ENCODE results near the gene SLC18A2. TPM values are rescaled to one million over a fixed set of nuclear protein-coding genes. Genes with fewer than 3 reads are reported as not detected.

Gene SLC18A2
- total and polyA plus RNA-seq, 2 experiments from 2014 or later, result 0.91 TPM; not detected in 1

DNA sequence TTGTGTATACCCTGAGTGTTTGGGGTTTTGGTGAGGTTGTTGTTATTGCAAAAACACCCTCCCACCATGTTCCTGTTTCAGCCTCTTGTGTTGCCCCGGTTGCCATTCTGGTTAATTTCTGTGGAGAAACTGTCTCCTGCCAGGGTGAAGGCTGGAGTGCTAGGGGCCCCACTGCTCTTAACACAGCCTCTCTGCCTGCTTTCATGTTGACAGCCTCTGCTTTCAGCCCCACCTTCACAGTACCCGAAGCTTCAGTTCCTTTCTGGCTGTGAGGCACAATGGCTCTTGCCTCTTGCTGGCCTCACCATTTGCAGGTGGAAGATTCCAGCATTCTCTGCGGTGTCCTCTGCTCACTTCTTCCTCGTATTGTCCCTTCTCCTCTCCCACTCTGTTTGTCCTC, 19.2 kb downstream of the SLC18A2 start:
- Histone ChIP-seq H2AFZ (no peak overlapping the region), H3K9me2 (ENCODE audit: insufficient read depth) (no peaks in the 10 kb centered on the region), H3K9ac (no peak overlapping the region), H3K27ac (no peak overlapping the region), H4K20me1 (ENCODE audit: insufficient read depth) (no peaks in the 10 kb centered on the region), H3K9me3 (ENCODE audit: low read depth) (no peaks in the 10 kb centered on the region), H3K27me3 (replicated peaks; ENCODE audit: insufficient read depth) (peaks cover 36% of the 10 kb centered on the region), H3K4me2 (ENCODE audit: unreplicated experiment) (no peak overlapping the region), H3K36me3 (ENCODE audit: low read depth) (no peaks in the 10 kb centered on the region), H3K79me2 (ENCODE audit: insufficient read depth) (no peaks in the 10 kb centered on the region), H3F3A (ENCODE audit: insufficient read depth) (no peaks in the 10 kb centered on the region), H3K4me3 (no peak overlapping the region), H3K4me1 (ENCODE audit: insufficient read depth) (no peaks in the 10 kb centered on the region)
- WGBS, 2 experiments (ENCODE audit: low coverage in 1 of 2, low lambda C conversion rate in 2 of 2, missing lambda C conversion rate in 2 of 2), result 83 to 87% methylated on average over 4 of the region's 4 CpGs
- in situ Hi-C loops (cut with MboI), result no loop called here
- DNase-seq, result no peak
- TF ChIP-seq EZH2phosphoT487 (IDR thresholded peaks at IDR 0.05; ENCODE audit: insufficient read depth, low read depth) (no peak), EZH2 (IDR thresholded peaks at IDR 0.05; ENCODE audit: insufficient read depth, poor library complexity, severe bottlenecking) (no peak)

DNA sequence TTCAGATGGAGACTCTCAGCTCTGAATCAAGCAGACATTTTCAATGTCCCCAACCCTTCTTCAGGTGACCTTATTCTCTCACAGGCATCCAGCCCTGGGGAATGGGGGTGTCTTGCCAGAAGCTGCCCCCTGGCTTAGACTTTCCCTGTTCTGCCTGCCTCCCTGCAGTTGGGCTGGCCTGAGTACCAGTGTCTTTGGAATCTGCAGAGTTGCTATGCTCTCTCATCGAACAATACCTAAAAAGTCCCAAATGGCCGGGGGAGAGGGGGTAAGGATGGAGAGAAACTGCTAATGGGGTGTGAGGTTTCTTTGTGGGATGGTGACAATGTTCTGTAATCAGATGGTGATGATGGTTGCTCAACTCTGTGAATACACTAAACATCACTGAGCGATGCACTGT, 20.6 kb downstream of the SLC18A2 start:
- H2AFZ ChIP-seq, result no peak overlapping the region
- H3K9me3 ChIP-seq (ENCODE audit: low read depth), result no peaks in the 10 kb centered on the region
- peaks cover 36% of the 10 kb centered on the region for H3K27me3 ChIP-seq (replicated peaks; ENCODE audit: insufficient read depth)
- no peaks in the 10 kb centered on the region for H3K4me1 ChIP-seq (ENCODE audit: insufficient read depth)
- H3K36me3 ChIP-seq (ENCODE audit: low read depth), result no peaks in the 10 kb centered on the region
- TF ChIP-seq EZH2 (IDR thresholded peaks at IDR 0.05; ENCODE audit: insufficient read depth, poor library complexity, severe bottlenecking), result no peak
- TF ChIP-seq EZH2phosphoT487 (IDR thresholded peaks at IDR 0.05; ENCODE audit: insufficient read depth, low read depth), result no peak
- H3K9me2 ChIP-seq (ENCODE audit: insufficient read depth), result no peaks in the 10 kb centered on the region
- no peaks in the 10 kb centered on the region for H3F3A ChIP-seq (ENCODE audit: insufficient read depth)
- H3K4me2 ChIP-seq (ENCODE audit: unreplicated experiment), result no peak overlapping the region
- H3K27ac ChIP-seq, result no peak overlapping the region
- in situ Hi-C loops (cut with MboI), result no loop called here
- H3K79me2 ChIP-seq (ENCODE audit: insufficient read depth), result no peaks in the 10 kb centered on the region
- H3K9ac ChIP-seq, result no peak overlapping the region
- no peaks in the 10 kb centered on the region for H4K20me1 ChIP-seq (ENCODE audit: insufficient read depth)
- no peak for DNase-seq
- WGBS, 2 experiments (ENCODE audit: low coverage in 1 of 2, low lambda C conversion rate in 2 of 2, missing lambda C conversion rate in 2 of 2), result 76 to 79% methylated on average over 3 of the region's 3 CpGs
- H3K4me3 ChIP-seq, result no peak overlapping the region

DNA sequence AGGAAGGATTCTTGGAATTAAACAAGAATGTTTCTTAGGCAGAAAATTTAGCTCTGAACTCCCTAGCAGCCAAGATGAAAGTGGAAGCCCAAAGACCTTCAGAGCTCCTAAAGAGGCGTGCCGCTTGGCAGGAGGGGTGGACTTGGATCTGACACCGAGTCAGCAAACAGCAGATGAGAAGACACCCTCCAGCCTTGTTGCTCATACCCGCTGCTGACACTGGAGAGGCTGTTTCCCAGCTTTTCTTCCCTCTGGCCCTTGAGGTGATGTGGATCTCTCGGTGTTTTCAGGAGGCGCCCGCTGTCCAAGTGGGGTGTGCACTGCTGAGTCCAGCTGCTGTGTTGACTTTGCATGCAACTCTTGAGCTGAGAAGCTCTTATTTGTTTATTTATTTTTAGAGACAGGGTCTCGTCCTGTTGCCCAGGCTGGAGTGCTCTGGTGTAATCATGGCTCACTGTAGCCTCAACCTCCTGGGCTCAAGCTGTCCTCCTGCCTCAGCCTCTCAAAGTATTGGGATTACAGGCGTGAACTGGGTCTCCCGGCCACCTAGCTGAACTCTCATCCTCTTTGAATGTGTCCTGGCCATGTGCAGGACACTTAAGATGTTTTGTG, 21.5 kb downstream of the SLC18A2 start:
- WGBS, 2 experiments (ENCODE audit: low coverage in 1 of 2, low lambda C conversion rate in 2 of 2, missing lambda C conversion rate in 2 of 2), result 36 to 39% methylated on average over 10 of the region's 10 CpGs

GRCh38 chr10:117262903-117263293, 22.0 kb downstream of the SLC18A2 start:
- no peaks in the 10 kb centered on the region for H3K79me2 ChIP-seq (ENCODE audit: insufficient read depth)
- H3K4me1 ChIP-seq (ENCODE audit: insufficient read depth), result no peaks in the 10 kb centered on the region
- DNase-seq, result no peak
- H3K9me2 ChIP-seq (ENCODE audit: insufficient read depth), result no peaks in the 10 kb centered on the region
- H3K4me2 ChIP-seq (ENCODE audit: unreplicated experiment), result no peak overlapping the region
- no peaks in the 10 kb centered on the region for H4K20me1 ChIP-seq (ENCODE audit: insufficient read depth)
- H3F3A ChIP-seq (ENCODE audit: insufficient read depth), result no peaks in the 10 kb centered on the region
- H2AFZ ChIP-seq, result no peak overlapping the region
- no peaks in the 10 kb centered on the region for H3K36me3 ChIP-seq (ENCODE audit: low read depth)
- no peak overlapping the region for H3K27ac ChIP-seq
- in situ Hi-C loops (cut with MboI), result no loop called here
- TF ChIP-seq EZH2phosphoT487 (IDR thresholded peaks at IDR 0.05; ENCODE audit: insufficient read depth, low read depth) (no peak), EZH2 (IDR thresholded peaks at IDR 0.05; ENCODE audit: insufficient read depth, poor library complexity, severe bottlenecking) (no peak)
- no peak overlapping the region for H3K4me3 ChIP-seq
- no peaks in the 10 kb centered on the region for H3K9me3 ChIP-seq (ENCODE audit: low read depth)
- WGBS, 2 experiments (ENCODE audit: low coverage in 1 of 2, low lambda C conversion rate in 2 of 2, missing lambda C conversion rate in 2 of 2), result 84 to 87% methylated on average over 7 of the region's 7 CpGs
- no peak overlapping the region for H3K9ac ChIP-seq
- H3K27me3 ChIP-seq (replicated peaks; ENCODE audit: insufficient read depth), result peaks cover 31% of the 10 kb centered on the region

More for the DNA sequence above, 21.5 kb downstream of the SLC18A2 start:
- Histone ChIP-seq H3K9me2 (ENCODE audit: insufficient read depth) (no peaks in the 10 kb centered on the region), H3K36me3 (ENCODE audit: low read depth) (no peaks in the 10 kb centered on the region), H3F3A (ENCODE audit: insufficient read depth) (no peaks in the 10 kb centered on the region), H3K9me3 (ENCODE audit: low read depth) (no peaks in the 10 kb centered on the region), H3K4me1 (ENCODE audit: insufficient read depth) (no peaks in the 10 kb centered on the region), H2AFZ (no peak overlapping the region), H3K27me3 (replicated peaks; ENCODE audit: insufficient read depth) (peaks cover 36% of the 10 kb centered on the region), H3K4me2 (ENCODE audit: unreplicated experiment) (peak overlapping the region; percentile 4), H3K4me3 (no peak overlapping the region), H4K20me1 (ENCODE audit: insufficient read depth) (no peaks in the 10 kb centered on the region), H3K79me2 (ENCODE audit: insufficient read depth) (no peaks in the 10 kb centered on the region), H3K9ac (no peak overlapping the region), H3K27ac (no peak overlapping the region)
- in situ Hi-C loops (cut with MboI), result no loop called here
- TF ChIP-seq EZH2 (IDR thresholded peaks at IDR 0.05; ENCODE audit: insufficient read depth, poor library complexity, severe bottlenecking) (no peak), EZH2phosphoT487 (IDR thresholded peaks at IDR 0.05; ENCODE audit: insufficient read depth, low read depth) (no peak)
- peak; percentile 68 for DNase-seq
